IPS-NIHi7 (cell line): ENCODE measurements around the gene ZNF813.
A peak's percentile ranks its signal among the peaks of the same experiment; 100 is the strongest.
"Not testable (repeated sequence)": the region's sequence is repeated elsewhere in the genome, so short reads cannot be mapped to it uniquely, and the experiment has no call there.

Experiments
- DNase-seq: peaks from one replicate; pipeline ENCODE4 v3.0.0; 2012; ENCODE audit warnings: mixed read lengths; ENCODE audit errors: extremely low spot score

The ZNF813 gene

DNA sequence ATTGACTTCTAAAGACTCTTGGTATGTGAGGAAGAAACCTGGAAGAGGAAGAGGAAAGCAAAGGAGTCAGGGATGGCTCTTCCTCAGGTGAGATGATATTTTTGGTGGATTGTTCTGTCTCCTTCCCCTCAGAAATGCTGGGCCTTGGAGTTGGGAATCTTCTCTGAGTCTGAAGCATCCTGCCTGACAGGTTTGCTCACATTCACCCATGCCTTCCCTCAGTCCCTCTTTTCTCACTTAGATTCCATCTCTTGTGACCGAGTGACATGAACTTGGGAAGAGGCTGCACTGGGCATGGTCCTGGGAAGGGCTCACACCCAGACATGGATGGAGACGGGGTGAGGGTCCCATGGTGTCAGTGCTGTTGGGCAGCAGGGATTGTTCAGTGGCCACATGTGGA is 16.2 kb downstream of the ZNF813 start:
- not testable (repeated sequence) for DNase-seq

DNA sequence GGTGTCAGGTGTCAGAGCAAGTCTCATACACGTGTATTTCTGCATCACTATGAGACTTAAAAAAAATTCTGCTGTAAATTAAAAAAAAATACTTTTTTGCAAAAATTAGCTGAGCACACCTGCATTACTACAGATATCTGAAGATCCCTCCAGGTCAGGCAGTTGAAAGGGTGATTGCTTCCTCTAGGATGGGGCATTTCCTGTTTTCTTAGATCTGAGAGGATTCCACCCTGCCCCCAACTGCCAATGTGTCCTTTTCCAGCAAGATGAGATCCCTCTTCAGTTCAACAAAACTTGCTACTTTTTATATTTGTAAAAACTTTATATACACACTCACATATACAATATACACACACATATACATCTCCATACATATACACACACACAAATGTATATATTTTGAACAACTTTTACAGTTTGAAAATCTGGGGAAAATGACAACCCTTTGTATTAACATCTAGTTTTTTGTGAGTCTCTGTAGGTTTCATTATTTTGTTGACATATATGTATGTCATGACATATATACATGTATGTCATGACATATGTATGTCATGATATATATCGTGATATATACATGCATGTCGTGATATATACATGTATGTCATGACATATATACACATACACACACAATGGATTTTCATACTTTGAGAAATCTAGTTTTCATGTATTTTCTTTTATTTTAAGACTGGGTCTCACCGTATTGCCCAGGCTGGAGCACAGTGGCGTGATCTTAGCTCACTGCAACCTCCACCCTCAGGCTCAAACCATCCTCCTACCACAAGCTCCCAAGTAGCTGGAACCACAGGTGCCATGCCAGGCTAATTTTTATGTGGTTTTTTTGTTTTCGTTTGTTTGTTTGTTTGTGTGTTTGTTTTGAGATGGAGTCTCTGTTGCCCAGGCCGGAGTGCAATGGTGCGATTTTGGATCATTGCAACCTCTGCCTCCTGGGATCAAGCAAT is 17.8 kb downstream of the ZNF813 start:
- DNase-seq = no peak

DNA sequence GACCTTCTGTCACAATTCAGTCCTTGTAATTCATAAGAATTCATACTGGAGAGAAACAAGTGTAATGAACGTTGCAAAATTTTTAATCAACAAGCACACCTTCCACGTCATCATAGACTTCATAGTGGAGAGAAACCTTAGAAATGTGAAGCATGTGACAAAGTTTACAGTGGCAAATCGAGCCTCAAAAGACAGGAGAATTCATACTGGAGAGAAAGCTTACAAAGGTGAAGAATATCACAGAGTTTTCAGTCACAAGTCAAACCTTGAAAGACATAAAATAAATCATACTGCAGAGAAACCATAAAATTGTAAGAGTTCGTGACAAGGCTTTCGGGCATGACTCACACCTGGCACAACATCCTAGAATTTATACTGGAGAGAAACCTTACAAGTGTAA is 24.6 kb downstream of the ZNF813 start:
- DNase-seq = no peak

DNA sequence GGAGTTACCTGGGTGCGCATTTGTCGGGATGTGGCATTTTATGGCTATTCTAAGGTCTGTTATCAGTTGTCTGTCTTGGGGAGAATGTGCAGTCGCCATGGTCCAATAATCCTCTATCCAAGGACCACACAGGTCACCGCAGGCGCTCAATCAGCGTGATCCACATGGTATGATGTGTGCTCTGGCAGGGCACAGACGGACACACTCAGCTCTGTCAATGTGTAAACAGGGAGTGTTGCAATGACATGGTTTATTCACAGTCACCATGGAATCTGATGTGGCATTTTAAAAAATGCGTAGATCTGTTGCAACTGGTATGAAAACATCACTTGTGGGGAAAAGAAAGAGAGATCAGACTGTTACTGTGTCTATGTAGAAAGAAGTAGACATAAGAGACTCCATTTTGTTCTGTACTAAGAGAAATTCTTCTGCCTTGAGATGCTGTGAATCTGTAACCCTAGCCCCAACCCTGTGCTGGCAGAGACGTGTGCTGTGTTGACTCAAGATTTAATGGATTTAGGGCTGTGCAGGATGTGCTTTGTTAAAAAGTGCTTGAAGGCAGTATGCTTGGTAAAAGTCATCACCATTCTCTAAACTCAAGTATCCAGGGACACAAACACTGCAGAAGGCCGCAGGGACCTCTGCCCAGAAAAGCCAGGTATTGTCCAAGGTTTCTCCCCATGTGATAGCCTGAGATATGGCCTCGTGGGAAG is 29.9 kb downstream of the ZNF813 start:
- DNase-seq = not testable (repeated sequence)

DNA sequence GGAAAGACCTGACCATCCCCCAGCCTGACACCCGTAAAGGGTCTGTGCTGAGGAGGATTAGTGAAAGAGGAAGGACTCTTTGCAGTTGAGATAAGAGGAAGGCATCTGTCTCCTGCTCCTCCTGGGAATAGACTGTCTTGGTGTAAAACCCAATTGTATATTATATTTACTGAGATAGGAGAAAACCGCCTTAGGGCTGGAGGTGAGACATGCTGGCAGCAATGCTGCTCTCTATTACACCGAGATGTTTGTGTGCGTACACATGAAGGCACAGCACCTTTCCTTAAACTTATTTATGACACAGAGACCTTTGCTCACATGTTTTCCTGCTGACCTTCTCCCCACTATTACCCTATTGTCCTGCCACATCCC is 30.5 kb downstream of the ZNF813 start:
- DNase-seq = not testable (repeated sequence)

DNA sequence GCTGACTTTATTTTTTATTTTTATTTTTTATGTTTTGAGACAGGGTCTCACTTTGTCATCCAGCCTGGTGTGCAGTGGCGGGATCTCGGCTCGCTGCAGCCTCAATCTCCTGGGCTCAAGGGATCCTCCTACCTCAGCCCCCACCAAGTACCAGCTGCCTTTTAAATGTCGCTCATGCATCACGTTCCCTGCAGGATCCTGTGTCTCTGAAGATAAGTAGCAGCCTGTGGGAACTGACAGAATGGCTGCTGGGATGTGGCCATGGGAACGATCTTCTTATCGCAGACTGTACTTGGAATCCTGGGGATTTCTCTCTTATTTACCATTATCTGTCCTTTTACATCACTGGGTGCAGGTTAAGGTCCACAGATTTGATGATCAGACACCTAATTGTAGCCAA is 35.6 kb downstream of the ZNF813 start:
- DNase-seq = not testable (repeated sequence)

DNA sequence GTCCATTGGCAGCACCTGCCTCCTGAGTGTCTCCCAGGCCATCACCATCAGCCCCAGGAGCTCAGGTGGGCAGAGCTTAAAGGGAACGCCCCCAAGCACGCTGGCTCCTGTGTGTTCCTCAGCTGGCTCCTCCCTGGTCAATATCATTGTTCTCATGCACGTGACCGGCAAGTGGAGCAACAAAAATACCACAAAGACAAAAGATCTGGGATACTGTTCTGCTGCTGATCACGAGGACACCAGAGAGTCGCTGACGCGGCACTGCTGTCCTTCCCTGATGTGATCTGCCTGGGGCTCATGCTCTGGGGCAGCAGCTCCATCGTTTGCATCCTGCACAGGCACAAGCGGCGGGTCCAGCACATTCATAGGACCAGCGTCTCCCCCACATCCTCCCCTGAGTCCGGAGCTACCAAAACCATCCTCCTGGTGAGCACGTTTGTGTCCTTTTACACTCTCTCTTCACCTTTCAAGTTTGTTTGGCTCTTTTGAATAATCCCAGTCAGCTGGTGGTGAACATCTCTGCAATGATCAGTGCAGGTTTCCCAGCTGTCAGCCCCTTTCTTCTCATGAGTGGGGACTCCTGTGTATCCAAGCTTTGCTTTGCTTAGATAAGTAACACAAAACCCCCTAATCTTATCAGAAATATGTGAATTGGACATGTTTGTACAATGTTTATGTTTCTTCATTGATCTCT is 36.3 kb downstream of the ZNF813 start:
- DNase-seq = not testable (repeated sequence)

DNA sequence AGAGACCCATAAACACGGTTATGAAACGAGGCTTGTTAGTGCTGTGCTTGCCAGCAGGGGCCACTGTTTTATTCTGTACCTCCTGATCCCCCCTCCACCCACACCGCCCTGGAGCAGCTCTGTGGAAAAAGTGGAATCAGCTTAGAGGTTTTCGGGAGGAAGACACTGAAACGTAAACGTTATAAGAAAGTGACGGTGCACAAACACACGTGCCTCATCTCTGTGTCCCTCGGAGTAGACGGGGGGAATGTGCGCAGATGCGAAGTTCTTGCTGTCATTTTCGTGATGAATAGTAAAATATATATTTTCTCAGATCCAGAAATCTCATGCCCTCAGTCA is 36.8 kb downstream of the ZNF813 start:
- DNase-seq = not testable (repeated sequence)

DNA sequence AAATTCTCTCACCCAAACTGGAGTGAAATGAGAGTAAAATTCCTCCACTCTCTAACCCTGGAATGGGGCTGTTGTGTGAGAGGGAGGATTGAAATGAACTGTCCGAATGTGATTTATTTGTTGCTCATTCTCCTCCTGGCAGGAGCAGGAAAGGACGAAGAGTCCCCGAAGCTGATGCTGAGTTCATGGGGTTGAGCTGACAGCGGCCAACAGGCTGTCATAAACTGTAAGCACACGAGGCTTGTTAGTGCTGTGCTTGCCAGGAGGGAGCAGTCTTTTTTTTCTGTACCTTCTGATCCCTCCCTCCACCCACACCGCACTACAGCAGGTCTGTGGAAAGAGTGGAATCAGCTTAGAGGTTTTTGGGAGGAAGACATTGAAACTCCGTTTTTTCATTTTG is 37.4 kb downstream of the ZNF813 start:
- DNase-seq = no peak

DNA sequence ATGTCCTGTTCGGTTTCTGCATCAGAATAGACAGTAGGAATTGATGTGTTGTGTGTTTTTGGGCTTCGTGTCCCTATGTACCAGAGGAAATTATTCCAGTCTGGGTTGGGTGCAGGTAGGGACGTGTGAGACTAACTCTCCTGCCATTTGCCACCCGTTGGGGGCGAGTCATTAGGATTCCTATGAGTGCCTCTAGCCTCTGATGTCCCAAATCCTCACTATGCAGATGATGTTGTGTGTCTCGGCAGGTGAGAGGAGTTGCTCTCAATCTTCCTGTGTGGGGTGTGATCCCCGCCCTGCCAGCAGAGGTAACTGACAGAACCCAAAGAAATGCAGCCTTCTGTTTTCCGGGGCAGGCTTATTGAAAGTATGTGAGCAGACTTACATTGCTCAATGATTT is 39.2 kb downstream of the ZNF813 start:
- DNase-seq = no peak

DNA sequence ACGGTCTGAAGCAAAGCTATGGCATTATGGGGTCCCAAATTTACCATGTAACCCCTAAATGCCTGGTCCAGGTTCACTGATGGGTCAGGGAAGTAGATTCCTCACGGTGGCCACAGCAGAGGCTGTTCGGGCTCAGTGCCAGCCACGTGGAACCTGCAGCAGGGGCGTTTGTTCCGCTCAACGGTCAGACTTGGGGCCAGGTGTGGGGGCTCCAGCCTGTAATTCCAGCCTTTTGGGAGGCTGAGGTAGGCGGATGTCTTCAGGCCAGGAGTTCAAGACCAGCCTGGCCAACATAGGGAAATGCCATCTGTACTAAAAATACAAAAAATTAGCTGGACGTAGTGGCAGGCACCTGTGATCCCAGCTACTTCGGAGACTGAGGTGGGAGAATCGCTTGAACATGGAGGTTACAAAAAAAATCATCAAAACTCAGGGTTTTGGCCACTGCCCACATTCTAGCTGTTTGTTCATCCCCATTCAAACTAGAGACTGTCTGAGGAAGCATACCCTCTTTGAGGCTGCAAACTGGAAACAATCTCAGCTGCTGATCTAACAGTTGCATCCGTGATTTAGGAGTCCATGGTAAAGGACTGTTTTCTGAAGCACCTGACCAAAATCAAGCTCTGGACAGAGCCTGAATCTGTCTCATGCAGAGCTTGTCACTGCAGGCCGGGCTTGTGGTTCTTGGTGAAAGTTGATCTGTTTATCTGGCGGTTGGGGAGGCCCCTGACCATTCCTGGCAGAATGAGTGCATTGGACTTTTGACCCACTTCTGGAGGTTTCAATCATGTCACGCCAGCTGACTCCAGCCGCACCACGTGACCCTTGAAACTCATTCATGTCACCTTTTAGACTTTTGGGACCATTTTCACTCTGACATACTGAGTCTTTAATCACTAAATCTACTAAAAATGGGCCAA is 40.2 kb downstream of the ZNF813 start:
- no peak for DNase-seq

DNA sequence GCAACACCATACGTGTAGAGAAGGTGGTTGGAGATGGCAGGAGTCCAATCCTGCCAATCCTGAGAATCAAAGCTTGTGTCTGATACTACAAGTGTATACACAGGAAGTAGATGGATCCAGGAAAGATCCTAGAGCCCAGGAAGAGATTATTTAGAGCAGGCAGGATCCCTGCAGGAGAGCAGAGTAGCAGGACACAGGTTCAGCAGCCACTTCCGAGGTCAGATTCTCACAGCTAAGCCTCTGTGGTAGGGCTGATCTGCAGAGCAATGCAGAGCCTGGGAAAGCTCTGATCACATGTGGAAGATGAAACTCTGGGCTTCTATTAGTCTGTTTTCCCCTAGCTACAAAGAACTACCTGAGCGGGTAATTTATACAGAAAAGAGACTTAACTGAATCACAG is 41.9 kb downstream of the ZNF813 start:
- DNase-seq = no peak

DNA sequence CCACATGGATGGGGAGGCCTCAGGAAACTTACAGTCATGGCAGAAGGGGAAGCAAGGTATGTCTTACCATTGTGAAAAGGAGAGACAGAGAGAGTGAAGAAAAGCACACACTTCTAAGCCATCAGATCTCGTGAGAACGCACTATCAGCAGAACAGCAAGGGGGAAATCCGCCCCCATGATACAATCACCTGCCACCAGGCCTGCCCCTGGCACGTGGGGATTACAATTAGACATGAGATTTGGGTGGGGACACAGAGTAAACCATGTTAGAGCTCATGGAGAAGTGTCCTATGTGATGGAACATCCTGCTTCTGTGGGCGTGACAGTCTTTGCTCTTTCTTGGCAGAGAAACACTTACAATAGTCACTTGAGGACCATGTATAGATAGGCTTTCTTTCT is 42.3 kb downstream of the ZNF813 start:
- no peak for DNase-seq

DNA sequence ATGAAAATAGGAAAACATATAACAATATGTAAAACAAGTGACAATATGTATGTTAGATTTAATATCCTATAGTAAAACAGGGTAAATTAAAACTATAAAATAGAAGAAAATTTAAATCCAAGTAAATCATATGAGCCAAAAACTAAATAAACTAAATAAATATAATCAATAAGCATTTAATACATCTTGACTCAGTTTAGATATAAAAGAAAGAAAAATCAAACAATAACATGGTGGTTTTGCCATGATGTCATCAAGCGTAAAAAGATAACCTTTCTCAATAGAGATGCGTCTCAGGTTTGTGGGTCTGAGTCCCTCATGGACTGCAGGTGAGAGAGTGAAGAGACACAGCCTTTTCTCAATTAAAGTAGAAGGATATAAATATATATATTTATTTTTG is 43.8 kb downstream of the ZNF813 start:
- DNase-seq = no peak

DNA sequence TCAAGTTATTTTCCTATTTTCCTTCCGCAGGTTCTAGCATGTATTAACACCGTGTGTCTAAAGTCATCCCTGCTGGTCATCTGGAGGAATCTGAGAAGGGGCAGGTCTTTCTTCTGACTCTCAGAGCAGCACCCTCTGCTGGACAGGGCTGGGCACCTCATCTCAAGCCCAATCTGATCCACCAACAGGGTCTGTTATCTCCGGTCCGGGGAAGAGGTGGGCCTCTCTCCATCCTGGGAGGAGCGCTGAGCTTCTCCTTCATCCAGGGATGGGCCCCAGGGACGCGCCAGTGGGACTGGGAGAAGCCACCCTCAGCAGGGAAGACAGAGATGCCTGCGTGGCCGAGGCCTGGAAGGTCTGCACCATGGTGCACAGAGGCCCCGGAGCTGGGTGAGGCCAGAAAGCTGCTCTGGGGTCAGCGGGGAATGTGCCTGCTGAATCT is 44.4 kb downstream of the ZNF813 start:
- DNase-seq = peak; percentile 86

DNA sequence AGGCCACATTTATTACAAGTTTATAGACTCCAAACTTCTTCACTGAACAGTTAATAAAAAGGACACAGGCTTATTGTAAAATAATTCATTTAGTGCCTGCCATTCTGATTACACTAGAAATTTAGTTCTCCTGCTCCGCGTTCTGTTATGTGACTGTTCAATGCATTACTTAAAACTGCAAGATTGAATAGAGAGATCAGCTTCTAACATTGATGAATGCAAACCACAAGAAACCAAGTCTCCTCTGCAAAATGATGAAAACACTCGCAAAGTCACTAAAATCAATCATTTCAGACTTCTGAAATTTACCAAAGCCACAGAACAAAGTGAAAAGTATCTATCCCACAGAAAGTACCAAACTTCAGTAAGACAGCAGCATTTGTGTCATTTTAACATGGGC is 47.5 kb downstream of the ZNF813 start:
- not testable (repeated sequence) for DNase-seq

DNA sequence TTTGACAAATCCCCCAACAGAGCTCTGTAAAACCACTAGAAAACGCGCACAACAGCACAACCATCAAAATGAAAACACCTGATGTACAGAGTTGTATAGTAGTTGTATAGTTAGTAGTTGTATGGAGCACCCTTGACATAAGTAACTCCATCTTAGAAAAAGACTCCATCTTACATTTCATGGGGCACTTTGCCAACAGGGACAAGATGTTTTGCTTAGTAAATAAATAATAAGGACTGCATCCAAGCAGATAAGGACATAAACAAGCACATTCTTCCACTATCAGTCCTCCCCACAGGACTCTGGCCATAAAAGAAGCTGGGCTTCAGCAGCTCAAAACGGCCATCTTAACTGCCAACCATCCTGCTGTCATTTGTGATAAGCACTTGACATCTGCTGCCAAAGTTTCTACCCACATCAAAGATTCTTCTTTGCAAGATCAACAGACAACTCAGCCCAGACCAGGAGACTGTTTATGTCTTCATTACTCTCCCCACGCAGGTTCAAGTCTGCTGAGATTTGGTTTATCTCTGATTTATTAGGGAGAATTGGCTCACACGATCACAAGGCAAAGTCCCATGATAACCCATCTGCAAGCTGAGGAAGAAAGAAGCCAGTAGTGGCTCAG is 49.7 kb downstream of the ZNF813 start:
- no peak for DNase-seq

DNA sequence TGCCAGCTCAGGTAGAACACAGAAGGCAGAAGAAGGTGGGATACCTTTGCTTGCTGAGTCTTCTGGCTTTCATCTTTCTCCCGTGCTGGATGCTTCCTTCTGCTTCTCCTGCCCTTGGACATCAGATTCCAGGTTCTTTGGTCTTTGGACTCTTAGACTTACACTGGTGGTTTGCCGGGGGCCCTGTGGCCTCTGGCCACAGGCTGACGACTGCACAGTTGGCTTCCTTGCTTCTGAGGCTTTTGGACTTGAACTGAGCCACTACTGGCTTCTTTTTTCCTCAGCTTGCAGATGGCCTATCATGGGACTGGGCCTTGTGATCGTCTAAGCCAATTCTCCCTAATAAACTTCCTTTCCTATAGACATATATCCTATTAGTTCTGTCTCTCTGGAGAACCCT is 50.6 kb downstream of the ZNF813 start:
- no peak for DNase-seq

DNA sequence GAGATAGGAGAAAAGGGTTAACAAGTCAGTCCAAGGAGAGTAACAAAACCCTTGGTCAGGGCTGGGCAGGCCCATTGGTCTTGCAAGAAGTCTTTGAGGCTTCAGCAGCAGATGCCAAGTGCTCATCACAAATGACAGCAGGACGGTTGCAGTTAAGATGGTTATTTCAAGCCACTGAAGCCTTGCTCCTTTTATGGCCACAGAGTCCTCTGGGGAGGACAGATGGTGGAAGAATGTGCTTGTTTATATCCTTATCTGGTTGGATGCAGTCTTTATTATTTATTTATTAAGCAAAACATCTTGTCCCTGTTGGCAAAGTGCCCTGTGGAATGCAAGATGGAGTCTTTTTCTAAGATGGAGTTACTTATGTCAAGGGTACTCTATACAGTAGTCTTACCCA is 51.2 kb downstream of the ZNF813 start:
- DNase-seq = no peak

DNA sequence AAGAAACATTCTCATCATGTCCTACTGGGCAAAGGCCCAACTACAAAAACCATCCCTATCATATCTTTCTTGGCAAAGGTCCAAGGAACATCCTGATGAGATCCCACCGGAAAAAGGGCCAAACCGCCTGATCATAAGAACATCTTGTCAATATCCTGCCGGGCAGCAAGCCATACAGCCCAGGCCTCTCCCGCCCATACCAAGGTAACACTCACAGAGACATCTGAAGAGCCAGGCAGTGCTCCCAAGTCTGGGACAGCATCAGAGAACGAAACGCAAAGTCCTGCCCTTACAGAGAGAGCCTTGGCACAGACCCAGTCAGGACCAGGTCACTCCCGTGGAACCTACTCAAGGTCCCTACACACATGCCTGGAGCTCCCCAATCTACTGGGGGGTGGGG is 51.9 kb downstream of the ZNF813 start:
- no peak for DNase-seq

DNA sequence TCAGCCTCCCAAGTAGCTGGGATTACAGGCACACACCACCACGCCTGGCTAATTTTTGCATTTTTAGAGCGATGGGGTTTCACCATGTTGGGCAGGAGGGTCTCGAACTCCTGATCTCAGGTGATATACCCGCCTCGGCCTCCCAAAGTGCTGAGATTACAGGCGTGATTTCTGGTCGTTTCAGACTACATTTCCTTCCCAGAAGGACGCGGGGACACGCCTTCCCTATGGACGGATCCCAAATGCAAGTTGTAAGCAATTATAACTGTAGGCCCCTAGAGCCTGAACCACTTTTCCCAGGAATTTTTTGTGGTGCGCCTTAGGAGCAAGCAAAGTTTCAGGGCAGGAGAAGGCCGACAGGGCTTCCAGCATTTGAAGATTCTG is 52.6 kb downstream of the ZNF813 start:
- DNase-seq = no peak
